B cell (primary cell): Measurements from ENCODE around the gene ZNF438.

Experiments
- CTCF ChIP-seq: fragments of 200-600 bp; IDR thresholded peaks from one replicate; pipeline ENCODE4 v1.8.0; 2022; ENCODE audit warnings: antibody characterized with exemption, mild to moderate bottlenecking
- EZH2 ChIP-seq: IDR thresholded peaks from 2 replicates; pipeline ENCODE4 v1.6.1; 2012; ENCODE audit warnings: borderline replicate concordance, low read depth, mild to moderate bottlenecking, moderate library complexity, low read length; ENCODE audit not compliant: insufficient read depth, poor library complexity, severe bottlenecking

- TF ChIP-seq CTCF, result no peak
- no peak for TF ChIP-seq EZH2
Observed at GRCh38 chr10:31013331-31013730, 18.3 kb downstream of the ZNF438 start.
